HG03354 (cell line): ENCODE measurements around the gene ST14.

Source experiments
- ATAC-seq: cut with Tn5 transposase; IDR thresholded peaks from one replicate; pipeline ENCODE4 v1.9.1; 2021; ENCODE audit warnings: mild to moderate bottlenecking; ENCODE audit not compliant: unreplicated experiment, poor library complexity, severe bottlenecking

The ST14 gene

DNA sequence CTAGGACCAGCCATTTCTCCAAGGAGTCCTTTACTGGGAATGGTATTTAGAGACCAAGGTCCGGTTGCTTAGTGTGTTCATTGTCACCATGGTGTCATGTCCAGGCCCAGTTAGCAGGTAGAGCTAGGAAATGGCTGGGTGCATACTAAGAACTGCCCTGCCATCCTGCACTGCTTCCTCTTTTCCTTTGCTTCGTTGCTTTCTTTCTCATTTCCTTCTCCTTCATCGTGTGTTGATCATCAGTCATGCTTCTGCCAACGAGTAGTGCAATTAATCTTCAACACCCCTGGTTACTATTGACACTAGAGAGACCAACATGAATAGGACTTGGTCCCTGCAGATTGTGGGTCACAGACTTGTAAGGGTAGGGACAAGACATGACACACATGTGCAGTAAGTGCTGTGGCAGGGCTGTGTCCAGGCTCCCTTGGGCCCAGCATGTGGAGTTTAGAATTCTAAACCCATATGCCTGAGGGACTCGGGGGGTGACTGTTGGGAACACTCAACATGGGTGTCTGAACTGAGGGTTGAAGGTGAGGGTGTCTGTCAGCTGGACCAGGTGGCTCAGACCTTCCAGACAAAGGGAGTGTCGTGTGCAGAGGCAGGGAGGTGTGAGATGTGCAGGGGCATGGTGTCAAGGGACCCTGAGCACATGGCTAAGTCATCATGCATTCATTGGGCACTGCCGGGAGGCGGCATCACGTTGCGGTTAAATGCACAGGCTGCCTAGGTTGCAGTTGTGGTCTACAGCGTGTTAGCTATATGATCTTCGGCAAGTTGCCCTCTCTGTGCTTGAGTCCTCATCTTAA, 42.6 kb downstream of the ST14 start:
- no peak for ATAC-seq

DNA sequence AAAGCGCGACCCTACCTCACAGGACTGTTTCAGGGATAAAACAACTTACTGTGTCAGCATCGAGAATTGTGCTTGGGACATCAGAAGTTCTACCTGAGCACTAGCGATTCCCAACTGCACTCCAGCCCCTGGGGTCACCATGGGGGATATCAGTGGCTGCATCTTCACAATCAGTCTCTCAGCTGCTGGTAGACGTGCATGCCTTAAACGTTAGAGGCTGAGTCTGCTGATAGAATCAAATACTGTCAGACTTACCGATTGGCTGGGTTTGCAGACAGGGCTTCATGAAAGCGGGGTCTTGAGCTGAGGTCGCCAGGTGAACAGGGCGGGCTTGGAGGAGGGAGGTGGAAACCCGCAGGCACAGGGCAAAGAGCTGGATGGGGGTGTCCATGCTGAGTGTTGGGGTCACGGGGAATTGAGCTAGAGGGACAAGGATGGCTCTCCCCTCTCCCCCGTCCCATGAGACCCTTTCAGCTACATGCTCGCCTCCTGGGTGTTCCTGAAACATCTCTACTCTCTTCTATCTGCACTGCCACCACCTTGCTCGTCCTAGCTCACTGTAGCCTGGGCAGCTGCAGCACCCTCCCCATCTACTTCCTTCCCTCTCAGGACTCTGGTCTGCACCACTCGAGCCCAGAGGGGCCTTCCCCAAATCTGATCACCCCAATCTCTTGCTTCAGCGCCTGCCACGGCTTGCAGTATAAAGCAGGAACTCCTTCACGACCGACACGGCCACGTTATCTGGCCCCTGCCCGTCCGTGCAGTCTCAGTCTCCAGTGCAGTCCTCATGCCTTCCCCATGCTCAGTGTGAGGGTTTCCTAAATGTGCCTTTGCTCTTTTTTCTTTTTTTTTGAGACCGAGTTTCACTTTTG, 43.5 kb downstream of the ST14 start:
- no peak for ATAC-seq

GRCh38 chr11:130203766-130204702, 44.5 kb downstream of the ST14 start:
- no peak for ATAC-seq

DNA sequence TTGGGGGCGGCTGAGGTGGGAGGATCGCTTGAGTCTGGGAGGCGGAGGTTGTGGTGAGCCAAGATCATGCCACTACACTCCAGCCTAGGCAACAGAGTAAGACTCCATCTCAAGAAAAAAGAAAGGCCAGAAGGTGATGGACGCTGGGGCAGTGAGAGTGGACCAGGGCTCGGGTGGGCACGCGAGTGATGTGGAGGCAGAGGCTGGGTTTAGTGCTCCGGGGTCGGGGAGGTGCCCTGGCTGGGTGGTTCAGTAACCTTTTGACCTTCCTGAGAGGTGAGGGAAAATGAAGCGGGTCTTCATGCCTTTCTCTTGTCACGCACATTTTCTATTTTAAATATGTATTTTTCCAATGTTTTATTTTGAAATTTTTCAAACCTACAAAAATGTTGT, 45.1 kb downstream of the ST14 start:
- no peak for ATAC-seq

GRCh38 chr11:130206141-130206540, 46.6 kb downstream of the ST14 start:
- no peak for ATAC-seq

DNA sequence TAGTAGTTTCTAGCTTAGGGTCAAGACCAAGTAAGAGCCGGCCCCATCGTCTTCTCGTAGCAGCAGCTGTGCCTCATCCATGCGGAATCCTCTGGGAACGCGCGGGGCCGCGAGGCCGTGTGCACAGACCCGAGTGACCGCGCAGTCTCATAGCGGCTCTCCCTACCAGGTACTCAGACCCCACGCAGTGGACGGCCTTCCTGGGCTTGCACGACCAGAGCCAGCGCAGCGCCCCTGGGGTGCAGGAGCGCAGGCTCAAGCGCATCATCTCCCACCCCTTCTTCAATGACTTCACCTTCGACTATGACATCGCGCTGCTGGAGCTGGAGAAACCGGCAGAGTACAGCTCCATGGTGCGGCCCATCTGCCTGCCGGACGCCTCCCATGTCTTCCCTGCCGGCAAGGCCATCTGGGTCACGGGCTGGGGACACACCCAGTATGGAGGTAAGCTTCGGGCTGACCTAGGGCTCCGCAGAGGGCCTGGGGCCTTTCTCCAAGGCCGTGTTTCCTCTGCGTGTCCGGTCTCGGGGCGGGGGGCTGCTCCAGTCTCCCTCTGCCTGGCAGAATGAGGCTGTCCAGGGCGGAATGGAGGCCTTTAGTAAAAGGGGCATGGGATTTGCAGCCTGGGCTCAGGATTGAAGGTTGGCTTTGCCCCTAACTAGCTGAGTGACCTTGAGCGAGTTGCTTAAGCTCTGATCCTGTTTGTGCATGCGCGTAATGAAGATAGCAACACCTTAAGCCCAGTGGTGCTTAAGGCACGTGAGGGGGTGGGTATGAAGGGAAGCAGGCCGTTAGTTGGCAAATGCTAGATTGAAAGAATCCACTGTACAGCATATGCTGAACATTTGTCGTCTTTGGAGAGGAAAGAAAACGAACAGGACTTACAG, 48.9 kb downstream of the ST14 start:
- no peak for ATAC-seq

DNA sequence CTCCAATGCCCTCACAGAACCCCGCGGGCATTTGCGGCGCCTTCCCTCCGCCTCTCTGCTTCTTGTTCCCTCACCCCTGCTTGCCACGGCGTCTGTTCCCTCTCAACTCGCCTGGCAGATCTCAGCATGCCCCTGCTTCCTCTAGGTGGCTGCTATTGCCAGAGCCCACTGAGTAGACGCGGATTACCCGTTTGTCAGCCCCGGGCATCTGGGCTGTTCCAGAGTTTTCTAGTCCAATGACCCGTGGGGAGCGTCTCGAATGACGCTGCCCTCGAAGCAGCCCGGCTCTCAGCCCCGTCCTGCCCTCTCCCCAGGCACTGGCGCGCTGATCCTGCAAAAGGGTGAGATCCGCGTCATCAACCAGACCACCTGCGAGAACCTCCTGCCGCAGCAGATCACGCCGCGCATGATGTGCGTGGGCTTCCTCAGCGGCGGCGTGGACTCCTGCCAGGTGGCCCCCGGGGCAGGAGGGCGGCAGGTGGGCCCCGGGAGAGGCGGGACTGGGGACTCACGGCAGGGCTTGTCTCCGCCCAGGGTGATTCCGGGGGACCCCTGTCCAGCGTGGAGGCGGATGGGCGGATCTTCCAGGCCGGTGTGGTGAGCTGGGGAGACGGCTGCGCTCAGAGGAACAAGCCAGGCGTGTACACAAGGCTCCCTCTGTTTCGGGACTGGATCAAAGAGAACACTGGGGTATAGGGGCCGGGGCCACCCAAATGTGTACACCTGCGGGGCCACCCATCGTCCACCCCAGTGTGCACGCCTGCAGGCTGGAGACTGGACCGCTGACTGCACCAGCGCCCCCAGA, 49.7 kb downstream of the ST14 start:
- ATAC-seq: no peak

DNA sequence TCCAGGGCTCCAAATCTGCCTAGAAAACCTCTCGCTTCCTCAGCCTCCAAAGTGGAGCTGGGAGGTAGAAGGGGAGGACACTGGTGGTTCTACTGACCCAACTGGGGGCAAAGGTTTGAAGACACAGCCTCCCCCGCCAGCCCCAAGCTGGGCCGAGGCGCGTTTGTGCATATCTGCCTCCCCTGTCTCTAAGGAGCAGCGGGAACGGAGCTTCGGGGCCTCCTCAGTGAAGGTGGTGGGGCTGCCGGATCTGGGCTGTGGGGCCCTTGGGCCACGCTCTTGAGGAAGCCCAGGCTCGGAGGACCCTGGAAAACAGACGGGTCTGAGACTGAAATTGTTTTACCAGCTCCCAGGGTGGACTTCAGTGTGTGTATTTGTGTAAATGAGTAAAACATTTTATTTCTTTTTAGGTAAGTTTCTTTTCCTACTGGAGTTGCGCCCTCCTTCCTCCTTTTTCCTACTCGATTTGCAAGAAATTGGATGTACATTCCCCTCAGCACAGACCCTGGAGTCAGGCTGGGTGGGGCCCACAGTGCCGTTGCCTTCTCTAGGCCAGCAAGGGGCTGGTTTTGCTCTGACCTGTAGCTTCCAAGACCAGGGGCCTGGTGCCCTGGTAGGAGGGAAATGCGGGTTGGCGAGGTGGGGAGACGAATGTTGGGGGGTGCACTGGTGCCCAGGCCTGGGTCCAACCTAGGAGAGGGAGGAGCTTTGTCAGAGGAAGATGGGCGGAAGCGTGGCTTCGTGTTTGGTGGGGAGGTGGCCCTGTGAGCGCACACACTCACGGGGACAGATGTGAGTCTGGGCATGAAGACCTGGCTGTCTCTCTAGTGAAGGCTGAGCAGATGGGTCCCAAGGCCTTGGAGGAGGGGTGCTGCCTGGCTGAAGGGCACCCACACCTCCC, 50.6 kb downstream of the ST14 start:
- no peak for ATAC-seq

- ATAC-seq: no peak
Measured at GRCh38 chr11:130211144-130211543, 51.6 kb downstream of the ST14 start.

DNA sequence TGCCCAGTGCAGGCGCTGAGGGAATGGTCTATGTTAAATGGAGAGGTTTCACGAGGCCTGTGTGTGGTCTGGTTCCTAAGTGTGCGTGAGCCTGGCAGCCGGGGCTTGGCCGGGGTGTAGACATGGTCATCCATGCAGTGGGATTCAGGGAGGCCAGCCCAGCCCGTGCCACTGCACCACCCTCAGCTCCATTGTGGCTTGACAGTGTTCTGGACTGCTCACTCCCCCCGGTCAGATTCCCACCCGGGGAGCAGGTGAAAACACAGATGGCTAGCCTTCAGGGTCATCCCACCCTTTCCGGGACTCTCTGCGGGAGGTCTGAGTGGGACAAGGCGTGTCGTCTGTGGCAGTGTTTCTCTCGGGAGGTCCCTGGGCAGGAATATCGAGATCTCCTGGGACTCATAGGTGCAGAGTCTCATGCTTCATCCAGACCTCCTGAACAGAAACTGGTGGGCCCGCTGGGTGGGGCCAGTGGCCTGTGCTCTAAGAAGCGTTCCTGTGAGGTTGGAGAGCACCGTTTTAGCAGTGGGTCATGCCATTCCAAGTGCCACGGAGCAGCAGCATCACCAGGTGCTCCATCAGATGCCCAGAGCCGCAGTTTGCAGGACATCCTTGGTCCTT, 52.3 kb downstream of the ST14 start:
- no peak for ATAC-seq

DNA sequence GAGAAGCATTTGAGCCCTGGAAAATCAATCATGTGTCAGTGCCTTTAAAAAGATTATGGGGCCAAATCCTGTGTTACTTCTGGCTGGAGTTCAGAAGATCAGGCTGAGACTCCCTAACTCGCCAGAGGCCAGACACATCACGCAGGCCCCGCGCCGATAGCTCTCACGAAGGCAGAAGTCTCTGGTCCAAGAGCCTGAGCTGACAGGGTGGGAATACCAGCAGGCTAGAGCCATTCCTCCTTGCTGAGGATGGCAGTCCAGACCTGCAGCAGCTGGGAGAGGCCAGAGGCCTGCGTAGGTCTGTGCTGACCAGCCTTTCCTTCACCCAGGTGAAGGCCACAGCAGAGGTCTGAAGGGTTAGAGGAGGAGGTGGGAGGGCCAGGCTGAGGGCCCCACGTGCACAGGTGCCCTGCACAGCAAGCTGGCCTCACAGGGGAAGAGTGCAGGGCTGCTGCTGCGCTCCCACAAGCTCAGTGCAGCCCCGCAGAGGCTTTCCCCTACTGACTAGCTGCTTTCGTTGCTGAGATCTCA, 52.9 kb downstream of the ST14 start:
- ATAC-seq: peak; percentile 10

DNA sequence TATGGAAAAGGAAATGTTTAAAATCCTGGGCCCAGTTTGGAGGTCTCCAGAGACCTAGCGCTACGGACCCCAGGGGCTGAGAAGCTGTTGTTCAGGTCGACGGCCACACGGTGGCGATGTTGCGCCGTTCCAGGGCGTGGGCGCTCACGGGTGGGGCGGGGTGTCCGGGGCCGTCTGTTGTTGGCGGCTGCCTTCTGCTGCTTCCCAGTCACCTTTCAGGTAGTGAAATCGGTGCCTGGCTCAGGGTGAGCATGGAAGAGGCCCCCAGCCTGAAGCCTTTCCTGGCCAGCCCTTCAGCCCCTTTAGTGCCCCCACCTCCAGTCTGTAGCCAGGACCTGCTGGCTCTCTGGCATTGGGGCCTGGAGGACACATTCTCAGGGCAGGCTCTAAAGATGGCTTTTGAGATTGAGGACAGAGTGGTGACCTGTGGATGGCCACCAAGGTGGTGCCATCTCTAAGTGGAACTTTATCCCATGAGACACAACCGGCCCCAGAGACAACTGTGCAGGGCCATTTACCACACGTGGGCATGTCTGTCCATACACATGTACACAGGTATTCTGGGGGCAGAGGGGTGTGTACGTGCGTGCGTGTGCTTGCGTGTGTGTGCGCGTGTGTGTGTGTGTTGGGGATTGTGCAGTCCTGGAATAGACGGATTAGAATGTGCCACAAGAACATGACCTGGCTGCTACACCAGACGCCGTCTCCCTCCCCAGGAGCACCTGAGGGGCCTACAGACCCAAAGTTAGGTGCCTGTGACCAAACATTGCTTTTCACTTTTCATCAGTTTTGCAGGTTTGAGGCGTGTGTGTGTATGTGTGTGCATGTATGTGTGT, 53.8 kb downstream of the ST14 start:
- ATAC-seq: peak; percentile 89

DNA sequence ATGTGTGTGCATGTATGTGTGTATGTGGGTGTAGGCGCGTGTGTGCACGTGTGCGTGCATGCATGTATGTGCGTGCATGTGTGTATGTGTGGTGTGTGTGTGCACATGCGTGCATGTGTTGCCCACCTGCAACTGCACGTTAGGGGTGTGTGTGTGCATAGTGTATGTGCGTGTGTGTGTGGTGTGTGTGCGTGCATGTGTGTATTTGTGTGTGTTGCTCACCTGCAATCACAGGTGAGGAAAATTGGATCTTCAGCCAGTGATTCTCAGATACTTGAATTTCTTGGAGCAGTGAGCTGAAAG, 54.3 kb downstream of the ST14 start:
- no peak for ATAC-seq

DNA sequence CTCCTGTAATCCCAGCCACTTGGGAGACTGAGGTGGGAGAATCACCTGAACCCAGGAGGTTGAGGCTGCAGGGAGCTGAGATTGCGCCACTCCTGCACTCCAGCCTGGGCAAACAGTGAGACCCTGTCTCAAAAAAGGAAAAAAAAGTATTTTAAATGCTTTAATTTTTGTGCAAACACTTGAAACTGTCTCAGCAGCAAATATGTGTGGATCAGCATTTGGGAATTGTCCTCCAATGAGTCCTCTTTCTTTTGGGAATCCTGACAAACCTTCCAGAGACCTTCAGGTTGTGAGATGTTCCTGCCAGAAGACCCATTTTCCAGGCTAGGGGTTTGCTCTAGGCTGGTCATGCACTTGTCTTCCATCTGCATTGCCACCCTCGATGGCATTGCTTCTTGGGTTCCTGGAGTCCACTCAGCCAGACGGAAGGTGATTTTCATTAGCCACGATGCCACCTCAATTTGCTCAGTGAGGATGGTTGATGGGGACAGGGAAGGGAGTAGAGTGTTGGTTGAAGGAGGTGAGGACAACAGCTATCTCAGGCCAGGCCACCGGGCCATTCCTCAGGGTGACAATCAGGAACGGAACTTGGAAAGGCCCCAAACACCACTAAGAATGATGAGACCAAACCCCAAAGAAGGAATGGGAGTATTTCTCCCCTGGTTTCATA, 55.4 kb downstream of the ST14 start:
- no peak for ATAC-seq

DNA sequence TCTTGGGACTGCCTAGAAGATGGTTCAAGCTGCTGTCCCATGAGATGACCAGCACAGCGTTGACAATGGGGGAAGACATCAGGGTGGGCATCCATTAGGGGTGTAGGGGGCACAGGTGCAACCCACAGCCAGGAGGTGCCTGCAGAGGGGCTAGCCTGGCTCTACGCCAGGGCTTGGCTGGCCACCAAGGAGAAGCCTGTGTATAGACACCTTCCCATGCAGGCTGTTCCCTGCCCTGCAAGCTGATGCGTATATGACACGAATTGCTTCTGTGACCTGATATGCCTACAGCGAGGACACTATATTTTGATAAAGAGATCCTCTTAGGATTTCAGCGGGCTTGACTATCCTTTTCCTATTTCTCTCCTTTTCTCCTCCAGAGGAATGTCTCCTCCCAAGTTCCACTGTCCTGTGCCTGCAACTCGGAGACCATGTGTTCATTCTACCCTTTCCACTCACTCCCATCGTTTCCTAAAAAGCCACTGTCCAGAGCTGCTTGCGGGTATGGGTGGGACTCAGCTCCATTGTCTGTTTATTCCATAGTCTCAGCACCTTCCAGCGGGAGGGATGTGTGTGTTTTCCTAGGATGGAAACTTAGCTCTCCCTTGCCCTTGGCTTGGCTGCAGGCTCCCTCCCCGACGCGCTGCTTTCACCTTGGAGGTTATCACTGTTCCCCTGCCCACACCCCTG, 56.1 kb downstream of the ST14 start:
- ATAC-seq: no peak
